Ishikawa (cell line): ENCODE measurements around the gene LAX1.

ENCODE experiments used
- EP300 ChIP-seq: IDR thresholded peaks from 2 replicates; pipeline ENCODE4 v1.6.1; 2012; ENCODE audit warnings: borderline replicate concordance
- FOXM1 ChIP-seq: IDR thresholded peaks from 2 replicates; pipeline ENCODE4 v1.6.1; 2012; ENCODE audit warnings: low read depth, borderline replicate concordance
- TAF1 ChIP-seq: IDR thresholded peaks from 2 replicates; pipeline ENCODE4 v1.6.1; 2012; ENCODE audit warnings: low read depth, mild to moderate bottlenecking
- YY1 ChIP-seq: IDR thresholded peaks from 2 replicates; pipeline ENCODE4 v1.6.1; 2012; ENCODE audit warnings: low read depth
- TF ChIP-seq, protein P1 (sequence below): IDR thresholded peaks from 2 replicates; pipeline ENCODE4 v1.6.1; 2012

- TF ChIP-seq, protein P1, sequence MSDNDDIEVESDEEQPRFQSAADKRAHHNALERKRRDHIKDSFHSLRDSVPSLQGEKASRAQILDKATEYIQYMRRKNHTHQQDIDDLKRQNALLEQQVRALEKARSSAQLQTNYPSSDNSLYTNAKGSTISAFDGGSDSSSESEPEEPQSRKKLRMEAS, result no peak
- no peak for TF ChIP-seq FOXM1
- TF ChIP-seq EP300, result no peak
- TF ChIP-seq YY1, result no peak
- TF ChIP-seq TAF1, result no peak
Measured at GRCh38 chr1:203813581-203814341, 48.8 kb downstream of the LAX1 start.
